SK-N-SH (cell line): ENCODE measurements around the gene APP.

Source experiments
- RAD21 ChIP-seq: IDR thresholded peaks from 2 replicates; pipeline ENCODE4 v1.6.1; 2012; ENCODE audit warnings: mild to moderate bottlenecking, low read length
- REST ChIP-seq: IDR thresholded peaks from 2 replicates; pipeline ENCODE4 v1.6.1; 2012; ENCODE audit warnings: mild to moderate bottlenecking, low read depth, low read length, moderate library complexity
- RXRA ChIP-seq: IDR thresholded peaks from 2 replicates; pipeline ENCODE4 v1.4.0; 2012; ENCODE audit warnings: low read depth, mild to moderate bottlenecking, borderline replicate concordance
- YY1 ChIP-seq: IDR thresholded peaks from 2 replicates; pipeline ENCODE4 v1.4.0; 2012; ENCODE audit warnings: low read depth, mild to moderate bottlenecking
- TF ChIP-seq, protein P1 (sequence below): fragments of 200-600 bp; sonication (generic); IDR thresholded peaks from 2 replicates; pipeline ENCODE4 v1.6.1; 2017; ENCODE audit warnings: antibody characterized with exemption, mild to moderate bottlenecking, moderate library complexity

- TF ChIP-seq, protein P1, sequence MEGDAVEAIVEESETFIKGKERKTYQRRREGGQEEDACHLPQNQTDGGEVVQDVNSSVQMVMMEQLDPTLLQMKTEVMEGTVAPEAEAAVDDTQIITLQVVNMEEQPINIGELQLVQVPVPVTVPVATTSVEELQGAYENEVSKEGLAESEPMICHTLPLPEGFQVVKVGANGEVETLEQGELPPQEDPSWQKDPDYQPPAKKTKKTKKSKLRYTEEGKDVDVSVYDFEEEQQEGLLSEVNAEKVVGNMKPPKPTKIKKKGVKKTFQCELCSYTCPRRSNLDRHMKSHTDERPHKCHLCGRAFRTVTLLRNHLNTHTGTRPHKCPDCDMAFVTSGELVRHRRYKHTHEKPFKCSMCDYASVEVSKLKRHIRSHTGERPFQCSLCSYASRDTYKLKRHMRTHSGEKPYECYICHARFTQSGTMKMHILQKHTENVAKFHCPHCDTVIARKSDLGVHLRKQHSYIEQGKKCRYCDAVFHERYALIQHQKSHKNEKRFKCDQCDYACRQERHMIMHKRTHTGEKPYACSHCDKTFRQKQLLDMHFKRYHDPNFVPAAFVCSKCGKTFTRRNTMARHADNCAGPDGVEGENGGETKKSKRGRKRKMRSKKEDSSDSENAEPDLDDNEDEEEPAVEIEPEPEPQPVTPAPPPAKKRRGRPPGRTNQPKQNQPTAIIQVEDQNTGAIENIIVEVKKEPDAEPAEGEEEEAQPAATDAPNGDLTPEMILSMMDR: no peak
- TF ChIP-seq REST (no peak), YY1 (no peak), RXRA (no peak), RAD21 (no peak)
These were observed 118.5 kb downstream of the APP start for GRCh38 chr21:26052057-26052456.
